GM18498 (cell line): Measurements from ENCODE around the gene FGD3.

Source experiments
- ATAC-seq: cut with Tn5 transposase; IDR thresholded peaks from one replicate; pipeline ENCODE4 v1.9.1; 2021; ENCODE audit warnings: mild to moderate bottlenecking, moderate library complexity; ENCODE audit not compliant: unreplicated experiment

Gene FGD3

DNA sequence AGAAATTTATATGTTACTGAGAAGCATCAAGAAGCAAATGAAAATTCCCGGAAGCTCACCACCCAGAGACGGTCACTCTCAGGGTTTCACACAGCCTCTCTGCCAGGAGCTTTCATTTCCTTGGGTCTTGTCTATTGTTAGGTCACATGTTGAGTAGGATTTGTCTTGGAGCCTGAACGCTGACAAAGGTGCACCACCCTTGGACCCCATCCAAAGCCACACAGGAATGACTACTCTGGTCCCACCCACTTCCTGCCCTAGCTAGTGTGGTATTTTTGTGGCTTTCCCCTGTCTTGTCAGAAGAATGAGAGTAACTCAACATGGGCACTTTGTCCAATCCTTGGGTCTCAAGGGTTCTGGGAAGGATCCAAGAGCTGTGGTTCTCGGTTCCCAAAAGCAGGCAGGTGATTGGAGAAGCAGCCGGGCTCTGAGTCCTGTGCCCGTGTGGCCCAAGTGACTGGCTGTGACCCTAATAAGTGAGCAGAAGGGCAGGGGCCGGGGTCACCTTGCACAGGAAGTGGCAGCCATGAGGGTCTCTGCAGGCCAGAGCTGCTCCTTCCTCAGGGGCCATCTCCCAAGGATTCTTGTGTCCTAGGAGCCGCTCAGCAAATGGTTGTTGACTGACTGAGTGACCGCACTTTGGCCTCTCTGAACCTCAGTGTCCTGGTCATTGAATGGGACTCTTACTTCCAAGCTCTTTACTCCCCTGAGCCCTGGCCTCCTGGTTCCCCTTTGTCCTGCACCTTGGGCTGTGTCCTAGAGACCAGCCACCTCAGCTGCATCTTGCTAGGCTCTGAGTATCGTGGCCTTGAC is 6.9 kb downstream of the FGD3 start:
- no peak for ATAC-seq

GRCh38 chr9:92954886-92955285 is 7.6 kb downstream of the FGD3 start:
- ATAC-seq, result no peak

GRCh38 chr9:92960561-92961290 is 13.4 kb downstream of the FGD3 start:
- ATAC-seq, result no peak

- ATAC-seq, result no peak
Measured at GRCh38 chr9:92961627-92962302, 14.4 kb downstream of the FGD3 start.

GRCh38 chr9:92962303-92962649 is 15.0 kb downstream of the FGD3 start:
- ATAC-seq, result no peak

DNA sequence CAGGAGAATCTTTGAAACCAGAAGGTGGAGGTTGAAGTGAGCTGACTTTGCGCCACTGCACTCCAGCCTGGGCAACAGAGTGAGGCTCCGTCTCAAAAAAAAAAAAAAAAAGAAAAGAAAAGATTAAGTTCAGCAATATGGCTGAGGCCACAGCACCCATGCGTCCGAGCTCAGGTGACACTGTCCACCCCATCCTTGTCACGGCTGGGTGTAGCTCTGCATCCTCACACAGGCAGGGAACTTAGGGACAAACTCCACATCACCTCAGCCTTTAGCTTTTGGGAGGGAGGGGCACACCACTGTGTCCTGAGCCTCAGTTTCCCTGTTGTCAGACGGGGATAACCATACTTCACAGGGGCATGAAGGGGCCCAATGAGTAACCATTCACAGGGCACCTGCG is 15.5 kb downstream of the FGD3 start:
- no peak for ATAC-seq

DNA sequence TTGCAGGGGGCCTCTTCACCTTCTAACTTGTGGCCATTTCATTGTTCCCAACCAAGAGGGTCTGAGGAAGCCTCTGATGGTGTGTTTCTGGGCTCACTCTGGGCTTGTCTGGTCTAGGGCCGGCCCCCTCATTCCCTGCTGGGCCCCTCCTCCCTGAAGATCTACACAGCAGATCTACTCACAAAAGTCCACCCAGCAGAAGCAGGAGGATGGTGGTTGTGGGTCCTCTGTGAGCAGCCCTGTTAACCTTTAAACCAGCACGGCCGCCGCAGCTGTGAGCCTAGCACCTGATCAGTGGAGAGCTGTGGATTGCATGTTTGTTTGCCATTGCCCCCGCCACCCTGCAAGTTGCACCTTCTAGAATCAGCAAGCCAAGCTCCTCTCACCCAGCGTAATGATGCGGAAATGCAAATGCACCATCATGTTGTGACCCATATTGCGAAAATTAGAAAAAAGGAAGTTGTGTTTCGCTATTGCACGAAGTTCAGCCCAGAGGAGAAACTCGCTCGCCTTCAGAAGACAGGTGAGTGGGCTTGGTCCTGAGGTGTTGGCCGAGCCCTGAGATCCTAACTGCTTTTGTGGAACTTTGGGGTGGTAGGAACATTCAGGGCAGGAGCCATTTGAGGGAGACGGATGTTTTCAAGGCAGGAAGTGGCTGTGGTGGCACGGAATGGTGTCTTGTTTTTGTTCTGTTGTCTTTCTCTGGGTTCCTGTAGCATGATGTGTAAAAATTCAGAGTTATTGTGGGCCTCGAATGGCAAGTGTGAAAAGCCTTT is 16.7 kb downstream of the FGD3 start:
- ATAC-seq, result peak; percentile 81

GRCh38 chr9:92964607-92965060 is 17.3 kb downstream of the FGD3 start:
- peak; percentile 10 for ATAC-seq

- ATAC-seq, result no peak
Measured at GRCh38 chr9:92965061-92965758, 17.9 kb downstream of the FGD3 start.

GRCh38 chr9:92965759-92966517 is 18.6 kb downstream of the FGD3 start:
- no peak for ATAC-seq

GRCh38 chr9:92966518-92966800 is 19.1 kb downstream of the FGD3 start:
- ATAC-seq, result no peak

DNA sequence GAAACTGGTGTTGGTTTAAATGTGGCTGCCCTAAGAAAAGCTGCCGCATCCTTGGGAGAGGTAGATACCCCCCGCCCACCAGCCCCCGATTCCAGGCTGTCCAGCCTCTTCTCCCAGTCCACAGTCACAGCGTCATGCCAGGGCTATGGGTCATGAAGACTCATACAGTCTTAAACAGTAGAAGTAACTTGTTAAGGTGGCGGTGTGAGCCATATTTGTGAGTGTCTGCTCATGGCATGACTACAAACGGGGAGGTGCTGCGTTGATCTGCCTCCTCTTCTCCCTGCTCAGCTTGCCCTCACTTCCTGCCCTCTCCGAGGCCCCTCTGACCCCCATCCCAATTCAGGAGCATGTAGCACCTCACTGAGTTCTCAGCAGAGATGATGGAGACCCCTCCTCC is 20.8 kb downstream of the FGD3 start:
- no peak for ATAC-seq

DNA sequence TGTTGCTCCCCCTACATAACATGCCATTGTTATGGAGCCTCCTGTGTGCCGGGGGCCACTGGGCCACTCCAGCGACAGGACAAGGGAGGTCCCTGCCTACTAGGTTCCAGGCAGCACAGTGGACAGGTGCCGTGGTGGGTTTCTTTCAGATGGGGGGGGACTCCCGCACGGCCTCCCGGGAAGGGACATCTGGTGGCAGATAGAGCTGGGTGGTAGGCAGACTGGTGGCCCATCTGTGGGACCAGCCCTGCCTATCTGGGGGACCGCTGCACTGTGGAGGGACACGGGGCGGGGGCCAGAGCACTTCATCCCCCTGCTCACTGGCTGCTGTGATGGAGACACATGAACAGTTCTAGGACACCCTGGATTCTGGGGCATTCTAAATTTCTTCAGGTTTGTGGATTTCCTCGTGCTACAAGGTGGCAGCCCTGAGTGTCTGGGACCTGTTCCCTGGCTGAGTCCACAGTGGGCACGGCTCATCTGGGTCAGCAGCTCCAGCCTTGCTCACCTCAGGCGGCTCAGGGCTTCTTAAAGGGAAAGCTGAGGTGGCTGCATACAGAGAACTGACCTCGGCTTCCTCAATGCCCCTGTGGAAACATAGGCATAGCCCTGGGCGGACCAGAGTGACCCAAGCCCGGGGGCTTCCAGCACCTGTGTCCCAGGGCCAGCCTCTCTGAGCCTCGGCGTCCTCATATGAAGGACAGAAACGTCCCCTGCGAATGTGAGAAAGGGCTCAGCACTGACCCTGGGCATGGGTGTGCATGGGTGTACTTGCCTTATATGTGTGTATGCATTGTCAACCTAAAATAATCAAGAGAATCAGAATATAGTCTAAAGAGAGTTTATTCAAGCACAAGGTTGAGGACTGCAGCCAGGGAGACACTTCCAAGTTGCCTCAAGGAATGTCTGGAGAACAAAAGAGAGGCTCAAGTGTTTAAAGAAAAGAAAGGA is 22.5 kb downstream of the FGD3 start:
- ATAC-seq, result no peak

- no peak for ATAC-seq
Measured at GRCh38 chr9:92970467-92970923, 23.2 kb downstream of the FGD3 start.

DNA sequence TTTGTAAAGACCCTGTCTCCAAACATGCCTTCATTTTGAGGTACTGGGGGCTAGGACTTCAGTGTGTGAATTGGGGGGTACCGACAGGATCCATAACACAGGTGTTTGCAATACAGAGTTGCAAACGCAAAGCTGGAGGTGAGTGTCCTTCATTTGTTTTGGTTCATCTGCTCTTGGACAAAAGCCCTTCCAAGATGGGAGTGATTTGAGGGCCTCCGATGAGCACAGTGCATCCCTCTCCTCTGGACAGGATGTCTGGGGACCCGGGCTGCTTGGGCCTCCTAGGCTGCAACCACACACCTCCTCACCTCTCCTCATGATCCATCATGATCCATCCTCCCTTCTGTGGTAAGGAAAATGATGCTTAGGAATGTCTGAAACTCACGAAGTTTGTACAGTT is 23.8 kb downstream of the FGD3 start:
- no peak for ATAC-seq

DNA sequence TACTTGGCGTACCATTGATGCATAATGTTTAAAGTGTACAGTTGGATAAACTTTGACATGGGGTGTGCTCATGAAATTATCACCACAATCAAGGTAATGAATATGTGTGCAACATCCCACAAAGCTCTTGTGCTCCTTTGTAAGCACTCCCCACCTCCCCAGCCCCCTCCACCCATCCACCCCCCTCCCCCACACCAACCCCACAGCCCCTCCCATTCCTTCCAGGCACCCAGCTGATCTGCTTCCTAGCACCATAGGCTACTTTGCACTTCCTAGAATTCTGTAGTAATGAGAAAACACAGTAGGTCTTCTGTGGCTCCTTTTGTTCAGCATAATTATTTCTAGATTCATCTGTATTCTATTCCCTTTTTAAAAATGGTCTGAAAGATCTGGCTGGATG is 24.5 kb downstream of the FGD3 start:
- ATAC-seq, result no peak

- no peak for ATAC-seq
Measured at GRCh38 chr9:92973700-92974099, 26.4 kb downstream of the FGD3 start.

- ATAC-seq, result no peak
Measured at GRCh38 chr9:92974161-92974661, 26.9 kb downstream of the FGD3 start.
